H1 (cell line): Measurements from ENCODE around the gene FKBP5. TPM values are rescaled to one million over a fixed set of nuclear protein-coding genes. Genes with fewer than 3 reads are reported as not detected.

ENCODE experiments used
- CTCF ChIA-PET: fragments of 300-600 bp; sonication (Branson Sonifier 250); formaldehyde crosslinking; loops from one replicate; lab custom pipeline; 2021; ENCODE audit not compliant: partially characterized antibody; lab: Charles Lee
- POLR2A ChIA-PET: fragments of 300-600 bp; sonication (Branson Sonifier 250); formaldehyde crosslinking; loops from one replicate; lab custom pipeline; 2021; ENCODE audit warnings: inconsistent platforms; ENCODE audit not compliant: partially characterized antibody; lab: Charles Lee
- DNase-seq, 2 experiments: peaks; one replicate each; pipeline versions ENCODE4 v3.0.0 to v3.0.0-alpha.2; 2010 to 2022; ENCODE audit warnings: low spot score in 2 of 2, low read depth in 1 of 2, mixed read lengths in 1 of 2
- FAIRE-seq: peaks from 2 replicates; lab custom pipeline; 2011; peaks lifted over from hg19 to GRCh38; lab: Jason Lieb, UNC
- H2AFZ ChIP-seq: 2 replicates; pipeline ENCODE4 v1.8.1; 2012; ENCODE audit warnings: low read length, inconsistent platforms
- H2AK5ac ChIP-seq: 2 replicates; pipeline ENCODE4 v1.6.1; 2013; ENCODE audit warnings: low read depth, low read length
- H2BK120ac ChIP-seq: replicated peaks from 2 replicates; pipeline ENCODE3; 2013; ENCODE audit warnings: low read depth, low read length, inconsistent platforms
- H2BK12ac ChIP-seq: 2 replicates; pipeline ENCODE4 v1.6.1; 2013; ENCODE audit warnings: low read depth, low read length
- H2BK15ac ChIP-seq: 2 replicates; pipeline ENCODE4 v1.6.1; 2013; ENCODE audit warnings: low read length
- H2BK20ac ChIP-seq: 2 replicates; pipeline ENCODE4 v1.6.1; 2013; ENCODE audit warnings: low read length
- H2BK5ac ChIP-seq: 2 replicates; pipeline ENCODE4 v1.6.1; 2013; ENCODE audit warnings: low read depth, low read length
- H3K14ac ChIP-seq: 2 replicates; pipeline ENCODE4 v1.6.1; 2013; ENCODE audit warnings: inconsistent platforms; ENCODE audit not compliant: insufficient read length
- H3K18ac ChIP-seq: 2 replicates; pipeline ENCODE4 v1.6.1; 2013; ENCODE audit warnings: low read length; ENCODE audit errors: extremely low read depth
- H3K23ac ChIP-seq: 2 replicates; pipeline ENCODE4 v1.6.1; 2013; ENCODE audit warnings: inconsistent platforms; ENCODE audit not compliant: insufficient read length
- H3K23me2 ChIP-seq: 2 replicates; pipeline ENCODE4 v1.6.1; 2013; ENCODE audit warnings: low read depth, low read length
- H3K27ac ChIP-seq: 2 replicates; pipeline ENCODE4 v1.6.1; 2011; ENCODE audit warnings: low read depth, low read length, inconsistent platforms
- H3K27me3 ChIP-seq, 4 experiments: replicated peaks in 1 of 4; 1 replicate in 1 of 4; 2 replicates in 3 of 4; pipeline versions ENCODE4 v1.6.1 to v1.8.1; 2011 to 2013; ENCODE audit warnings: low read length in 3 of 4, mild to moderate bottlenecking in 3 of 4, inconsistent platforms in 2 of 4, mixed read lengths in 2 of 4, moderate library complexity in 1 of 4; ENCODE audit not compliant: control insufficient read depth in 3 of 4, insufficient read depth in 3 of 4; ENCODE audit errors: extremely low read depth in 1 of 4
- H3K36me3 ChIP-seq, 4 experiments: 2 replicates each; pipeline versions ENCODE4 v1.6.1 to v1.8.1; 2011 to 2013; ENCODE audit warnings: mild to moderate bottlenecking in 4 of 4, low read length in 3 of 4, moderate library complexity in 2 of 4, control low read depth in 1 of 4, inconsistent platforms in 1 of 4; ENCODE audit not compliant: insufficient read depth in 4 of 4, control insufficient read depth in 2 of 4
- H3K4ac ChIP-seq: replicated peaks from 2 replicates; pipeline ENCODE3; 2013; ENCODE audit warnings: low read length, low read depth, mixed read lengths, inconsistent platforms; ENCODE audit not compliant: insufficient read length
- H3K4me1 ChIP-seq, 4 experiments: replicated peaks in 1 of 4; 1 replicate in 1 of 4; 2 replicates in 3 of 4; pipeline versions ENCODE4 v1.6.1 to v1.8.1; 2011 to 2013; ENCODE audit warnings: low read length in 3 of 4, inconsistent platforms in 2 of 4, mixed read lengths in 1 of 4; ENCODE audit not compliant: insufficient read depth in 4 of 4, control insufficient read depth in 3 of 4
- H3K4me2 ChIP-seq, 2 experiments: 2 replicates each; pipeline versions ENCODE4 v1.6.1 to v1.8.1; 2011 to 2013; ENCODE audit warnings: low read depth in 2 of 2, low read length in 2 of 2, control low read depth in 1 of 2, inconsistent platforms in 1 of 2, mild to moderate bottlenecking in 1 of 2; ENCODE audit not compliant: insufficient read depth in 1 of 2
- H3K4me3 ChIP-seq, 4 experiments: fragments of 200-600, 300-600 bp in 1 of 4; sonication (generic), shearing (Covaris generic), sonication (Bioruptor Twin) in 1 of 4; 2 replicates each; pipeline versions ENCODE4 v1.5.1 to v1.8.1; 2011 to 2016; ENCODE audit warnings: low read length in 4 of 4, low read depth in 3 of 4, control low read depth in 2 of 4, inconsistent platforms in 2 of 4, mild to moderate bottlenecking in 2 of 4, mixed read lengths in 1 of 4, moderate library complexity in 1 of 4; ENCODE audit not compliant: insufficient read depth in 2 of 4; ENCODE audit errors: extremely low read depth in 1 of 4
- H3K56ac ChIP-seq: replicated peaks from 2 replicates; pipeline ENCODE3; 2013; ENCODE audit warnings: low read depth, mild to moderate bottlenecking, mixed read lengths, low read length, inconsistent platforms; ENCODE audit not compliant: insufficient read length
- H3K79me1 ChIP-seq: 2 replicates; pipeline ENCODE4 v1.6.1; 2013; ENCODE audit warnings: low read depth, low read length, control low read depth
- H3K79me2 ChIP-seq, 2 experiments: 2 replicates each; pipeline versions ENCODE4 v1.6.1 to v1.8.1; 2012 to 2013; ENCODE audit warnings: low read length in 2 of 2, mild to moderate bottlenecking in 2 of 2, inconsistent platforms in 1 of 2; ENCODE audit not compliant: insufficient read depth in 2 of 2, control insufficient read depth in 1 of 2
- H3K9ac ChIP-seq, 4 experiments: replicated peaks in 1 of 4; 1 replicate in 1 of 4; 2 replicates in 3 of 4; pipeline versions ENCODE4 v1.6.1 to v1.8.1; 2011 to 2013; ENCODE audit warnings: low read depth in 3 of 4, low read length in 3 of 4, control low read depth in 2 of 4, mild to moderate bottlenecking in 2 of 4, moderate library complexity in 2 of 4, inconsistent platforms in 1 of 4; ENCODE audit errors: extremely low read depth in 1 of 4
- H3K9me3 ChIP-seq, 2 experiments: 2 replicates each; pipeline versions ENCODE4 v1.6.1 to v1.8.1; 2012 to 2013; ENCODE audit warnings: mild to moderate bottlenecking in 2 of 2, moderate library complexity in 2 of 2, control low read depth in 1 of 2, inconsistent platforms in 1 of 2, low read depth in 1 of 2, low read length in 1 of 2, mixed read lengths in 1 of 2; ENCODE audit not compliant: insufficient read depth in 2 of 2
- H4K20me1 ChIP-seq, 2 experiments: replicated peaks in 1 of 2; 2 replicates each; pipeline versions ENCODE3 to v1.8.1; 2011 to 2013; ENCODE audit warnings: inconsistent platforms in 2 of 2, low read length in 2 of 2, mild to moderate bottlenecking in 1 of 2; ENCODE audit not compliant: insufficient read depth in 2 of 2, control insufficient read depth in 1 of 2
- H4K5ac ChIP-seq: 2 replicates; pipeline ENCODE4 v1.6.1; 2013; ENCODE audit warnings: low read length, low read depth, mixed read lengths, inconsistent platforms; ENCODE audit not compliant: insufficient read length
- H4K8ac ChIP-seq: 2 replicates; pipeline ENCODE4 v1.8.0; 2013; ENCODE audit warnings: mild to moderate bottlenecking, moderate library complexity, low read length, inconsistent platforms; ENCODE audit not compliant: insufficient read depth; ENCODE audit errors: extremely low read depth
- H4K91ac ChIP-seq: replicated peaks from 2 replicates; pipeline ENCODE3; 2013; ENCODE audit warnings: low read length, mixed read lengths, inconsistent platforms; ENCODE audit not compliant: insufficient read length
- CTCF ChIP-seq, 3 experiments: IDR thresholded peaks; 1 replicate in 2 of 3; 2 replicates in 1 of 3; pipeline versions ENCODE4 v1.5.1 to v1.6.1; 2011; ENCODE audit warnings: low read length in 3 of 3, mild to moderate bottlenecking in 3 of 3, inconsistent platforms in 2 of 3, low read depth in 1 of 3, moderate library complexity in 1 of 3; ENCODE audit not compliant: insufficient read depth in 1 of 3; ENCODE audit errors: control extremely low read depth in 1 of 3
- HDAC6 ChIP-seq: IDR thresholded peaks from one replicate; pipeline ENCODE4 v1.7.1; 2012; ENCODE audit warnings: low read depth, mild to moderate bottlenecking, inconsistent platforms, low read length, moderate library complexity
- JUN ChIP-seq: IDR thresholded peaks from 2 replicates; pipeline ENCODE4 v1.6.1; 2011; ENCODE audit warnings: low read depth, mild to moderate bottlenecking, improper control_type of control experiment, low read length
- KDM1A ChIP-seq: fragments of 200-600, 300-600 bp; sonication (generic); IDR thresholded peaks from 2 replicates; pipeline ENCODE4 v1.7.1; 2016; ENCODE audit warnings: mild to moderate bottlenecking, low read length, borderline replicate concordance
- NRF1 ChIP-seq: IDR thresholded peaks from 2 replicates; pipeline ENCODE4 v1.6.1; 2011; ENCODE audit warnings: mild to moderate bottlenecking, low read depth, low read length, improper control_type of control experiment
- RAD21 ChIP-seq, 2 experiments: IDR thresholded peaks in 1 of 2; conservative IDR thresholded peaks in 1 of 2; 2 replicates each; pipeline ENCODE4 v1.6.1; 2011; ENCODE audit warnings: low read depth in 2 of 2, low read length in 2 of 2, improper control_type of control experiment in 1 of 2, inconsistent platforms in 1 of 2, mild to moderate bottlenecking in 1 of 2, moderate library complexity in 1 of 2
- SAP30 ChIP-seq: fragments of 300-600 bp; sonication (generic); IDR thresholded peaks from 2 replicates; pipeline ENCODE4 v1.7.1; 2012; ENCODE audit warnings: low read length, moderate library complexity, mild to moderate bottlenecking, inconsistent platforms; ENCODE audit not compliant: insufficient read depth, insufficient replicate concordance
- SIX5 ChIP-seq: IDR thresholded peaks from 2 replicates; pipeline ENCODE4 v1.6.1; 2011; ENCODE audit warnings: mild to moderate bottlenecking, low read depth, low read length
- SP1 ChIP-seq: IDR thresholded peaks from 2 replicates; pipeline ENCODE4 v1.6.1; 2011; ENCODE audit warnings: low read depth, low read length
- TBP ChIP-seq: IDR thresholded peaks from 2 replicates; pipeline ENCODE4 v1.6.1; 2011; ENCODE audit warnings: low read depth, low read length, improper control_type of control experiment
- WGBS, 2 experiments: shearing (Covaris generic) in 1 of 2; methylation state at CpG; one replicate each; pipeline versions ENCODE4 v1.1.6 to v1.1.7; 2013 to 2015; ENCODE audit warnings: low lambda C conversion rate in 2 of 2, mixed read lengths in 2 of 2, inconsistent platforms in 1 of 2, low coverage in 1 of 2, missing lambda C conversion rate in 1 of 2; ENCODE audit not compliant: insufficient replicate concordance in 2 of 2, insufficient coverage in 1 of 2, insufficient read length in 1 of 2; ENCODE audit errors: extremely low coverage in 1 of 2, missing lambda C conversion rate in 1 of 2; 5-methylcytosine and 5-hydroxymethylcytosine counted together
- polyA plus RNA-seq, 7 experiments: library from polyadenylated mRNA; depleted of rRNA in 3 of 7; stranded (reverse) in 5 of 7; unstranded in 2 of 7; fragments of >200 nt in 5 of 7; fragments of 200-250 nt in 2 of 7; gene quantifications; 1 replicate in 5 of 7; 2 replicates in 1 of 7; 4 replicates in 1 of 7; pipeline versions ENCODE4 v1.2.1 to v1.2.3, GENCODE V29; 2011 to 2013; ENCODE audit warnings: missing spikeins in 2 of 7, mixed read lengths in 2 of 7
- total RNA-seq: library from RNA; stranded (reverse); fragmentation: NEBNext Ultra II Directional; extraction: Animal tissue kit (Norgen Biotek cat#: 25700); gene quantifications from 2 replicates; pipeline ENCODE4 v1.2.1, GENCODE V29; 2021

The FKBP5 gene
- total and polyA plus RNA-seq, 2 of the 8 experiments (the other 6 are each of a cell fraction or from before 2014, with no cell fraction given), result 14.3 to 40.4 TPM

DNA sequence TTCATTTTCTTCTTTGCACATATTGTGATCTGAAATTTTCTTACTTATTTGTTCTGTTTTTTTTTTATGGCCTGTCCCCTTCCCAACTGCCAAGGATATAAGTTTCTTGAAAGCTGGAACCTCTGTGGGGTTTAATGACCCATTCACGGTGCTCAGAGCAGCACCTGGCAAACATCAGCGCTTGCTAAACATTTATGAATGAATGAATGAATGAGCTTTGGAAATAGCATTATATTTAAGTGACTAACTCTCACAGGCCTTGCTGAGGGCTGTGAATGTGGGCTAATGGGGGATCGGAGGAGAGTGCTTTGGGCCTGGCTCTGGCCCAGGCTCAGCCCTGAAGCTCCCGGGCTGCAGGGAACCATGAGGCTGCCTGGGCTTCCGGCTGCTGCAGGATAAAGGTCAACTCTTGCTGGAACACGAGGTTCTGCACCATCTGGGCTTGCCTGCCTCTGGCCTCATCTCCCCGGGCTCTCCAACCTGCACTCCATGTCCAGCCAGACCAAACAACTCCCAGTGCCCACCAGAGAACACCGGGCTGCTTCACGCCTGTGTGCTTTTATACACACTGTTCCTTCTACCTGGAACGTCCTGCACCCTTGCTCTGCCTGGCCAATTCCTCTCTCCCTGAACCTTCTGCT is 33.5 kb upstream of the FKBP5 start:
- Histone ChIP-seq H2AFZ (no peak overlapping the region), H4K91ac (no peak overlapping the region), H3K4me1 (peaks cover 13 to 50% (median 37%) of the 10 kb centered on the region in 4 experiments), H2BK15ac (no peak overlapping the region; the same call in 1 of the 2 replicates), H3K4me2 (no peak overlapping the region), H3K14ac (no peak overlapping the region), H3K4me3 (no peak overlapping the region), H4K8ac (no peak overlapping the region), H3K23me2 (peaks cover 5% of the 10 kb centered on the region; the same call in 1 of the 2 replicates), H3K36me3 (no peaks in the 10 kb centered on the region), H4K5ac (no peak overlapping the region), H3K79me2 (no peaks in the 10 kb centered on the region), H2BK5ac (no peak overlapping the region), H3K9me3 (no peaks in the 10 kb centered on the region), H2BK120ac (no peak overlapping the region), H3K79me1 (no peaks in the 10 kb centered on the region), H2AK5ac (no peak overlapping the region), H2BK20ac (no peak overlapping the region), H3K18ac (no peak overlapping the region), H3K4ac (no peak overlapping the region), H2BK12ac (no peak overlapping the region), H3K23ac (no peak overlapping the region), H3K27me3 (peaks cover 0 to 7% (median 2%) of the 10 kb centered on the region in 4 experiments; a peak in 3 of 7 replicates), H3K27ac (no peak overlapping the region), H4K20me1 (no peaks in the 10 kb centered on the region), H3K9ac (no peak overlapping the region), H3K56ac (no peak overlapping the region)
- 92% methylated on average over 10 of the region's 10 CpGs; no CpG with 5 or more reads in 1 of the 2 experiments for WGBS, 2 experiments
- no peak for FAIRE-seq
- ChIA-PET POLR2A (interaction anchor here (1.0 to 2.8 kb wide), 2 partner anchors 9 to 17 kb away, joined by 5 to 9 read pairs; no protein-coding TSS in a partner anchor), CTCF (interaction anchor here (2.2 to 3.0 kb wide), 2 partner anchors 10 to 14 kb away, joined by 11 to 12 read pairs; partner anchors contain the start of gene ARMC12)
- no peak for DNase-seq
- no peak for TF ChIP-seq TBP
- no peak for TF ChIP-seq SP1
- no peak for TF ChIP-seq SAP30
- TF ChIP-seq CTCF (IDR thresholded peaks at IDR 0.05; ENCODE audit: control extremely low read depth in 1 of 3, insufficient read depth in 1 of 3, low read depth in 1 of 3, low read length in 3 of 3), result no peak
- TF ChIP-seq HDAC6, result no peak
- no peak for TF ChIP-seq KDM1A
- no peak for TF ChIP-seq NRF1
- TF ChIP-seq SIX5, result no peak
- no peak for TF ChIP-seq JUN
- no peak for TF ChIP-seq RAD21 (IDR thresholded peaks at IDR 0.05 in 1 of 2, conservative IDR thresholded peaks at IDR 0.05 in 1 of 2; ENCODE audit: low read depth in 2 of 2, low read length in 2 of 2)
